ENCODE data around the gene MAP2. TPM values are rescaled to one million over a fixed set of nuclear protein-coding genes. Genes with fewer than 3 reads are reported as not detected.

MAP2 gene
- total and polyA plus RNA-seq, 12 donors: 3.5 to 15.5 (median 5.5) TPM

- DNase-seq (no peak), ATAC-seq (no peak)
- H3K27ac ChIP-seq: no peak overlapping the region
- no peaks in the 10 kb centered on the region for H3K9me3 ChIP-seq
- TF ChIP-seq CTCF (IDR thresholded peaks at IDR 0.05): no peak
- WGBS, 2 donors: 85 to 90% methylated on average over 2 of the region's 2 CpGs
- H3K36me3 ChIP-seq: no peaks in the 10 kb centered on the region
- no peak overlapping the region for H3K4me3 ChIP-seq
- intact Hi-C loops (cut with DNase I): no loop called here
- no peaks in the 10 kb centered on the region for H3K27me3 ChIP-seq
- peaks cover 3 to 39% (median 25%) of the 10 kb centered on the region in 9 donors for H3K4me1 ChIP-seq
Observed at GRCh38 chr2:209523867-209524266, 100.0 kb downstream of the MAP2 start.

GRCh38 chr2:209525331-209525730 lies 101.5 kb downstream of the MAP2 start:
- no peaks in the 10 kb centered on the region for H3K9me3 ChIP-seq
- H3K36me3 ChIP-seq: no peaks in the 10 kb centered on the region
- intact Hi-C loops (cut with DNase I): no loop called here
- H3K4me1 ChIP-seq: peaks cover 3 to 39% (median 25%) of the 10 kb centered on the region in 9 donors
- ATAC-seq (peak in 1 of 8 donors; percentile 59), DNase-seq (no peak)
- no peak for TF ChIP-seq CTCF (IDR thresholded peaks at IDR 0.05)
- peak overlapping the region in 5 of 10 donors; percentile 1 to 46 (median 33) for H3K4me3 ChIP-seq
- H3K27ac ChIP-seq: peak overlapping the region; percentile 21 to 83 (median 64)
- WGBS, 2 donors: 38 to 41% methylated on average over 3 of the region's 3 CpGs
- H3K27me3 ChIP-seq: no peaks in the 10 kb centered on the region

GRCh38 chr2:209525834-209526281 lies 102.0 kb downstream of the MAP2 start:
- TF ChIP-seq CTCF (IDR thresholded peaks at IDR 0.05): no peak
- intact Hi-C loops (cut with DNase I): no loop called here
- peak in 6 of 8 donors; percentile 51 to 86 (median 76) for ATAC-seq
- Histone ChIP-seq H3K27ac (peak overlapping the region; percentile 21 to 83 (median 64)), H3K27me3 (no peaks in the 10 kb centered on the region), H3K36me3 (no peaks in the 10 kb centered on the region), H3K9me3 (no peaks in the 10 kb centered on the region), H3K4me1 (peaks cover 3 to 36% (median 25%) of the 10 kb centered on the region in 9 donors), H3K4me3 (peak overlapping the region in 6 of 10 donors; percentile 29 to 46 (median 34))
- no peak for DNase-seq

- H3K9me3 ChIP-seq: no peaks in the 10 kb centered on the region
- DNase-seq (no peak), ATAC-seq (peak in 6 of 8 donors; percentile 51 to 87 (median 79))
- H3K27ac ChIP-seq: peak overlapping the region; percentile 21 to 83 (median 64)
- no peaks in the 10 kb centered on the region for H3K27me3 ChIP-seq
- H3K4me1 ChIP-seq: peaks cover 3 to 41% (median 25%) of the 10 kb centered on the region in 9 donors
- 3 to 8% methylated on average over 1 of the region's 1 CpG for WGBS, 2 donors
- intact Hi-C loops (cut with DNase I): no loop called here
- no peaks in the 10 kb centered on the region for H3K36me3 ChIP-seq
- H3K4me3 ChIP-seq: peak overlapping the region in 7 of 10 donors; percentile 3 to 46 (median 33)
- TF ChIP-seq CTCF (IDR thresholded peaks at IDR 0.05): no peak
Observed at GRCh38 chr2:209526561-209526960, 102.7 kb downstream of the MAP2 start.
